Measurements from ENCODE around the gene MED13L. TPM values are rescaled to one million over a fixed set of nuclear protein-coding genes. Genes with fewer than 3 reads are reported as not detected.

Gene MED13L
- total RNA-seq, 3 donors from 2014 or later, result 248 to 387 (median 279) TPM

- no peak for DNase-seq (ENCODE audit: low spot score in 2 of 2)
- Histone ChIP-seq H3K4me3 (no peak overlapping the region), H3K27me3 (no peaks in the 10 kb centered on the region), H3K27ac (no peak overlapping the region), H3K9me3 (no peaks in the 10 kb centered on the region), H3K4me1 (no peaks in the 10 kb centered on the region), H3K36me3 (no peaks in the 10 kb centered on the region)
- intact Hi-C loops (cut with DNase I; ENCODE audit: low total_unique reads), result no loop called here
- TF ChIP-seq POLR2A (IDR thresholded peaks at IDR 0.05), result no peak
- no peak for TF ChIP-seq CTCF (IDR thresholded peaks at IDR 0.05)
Measured at GRCh38 chr12:115950959-115951358, 326.5 kb downstream of the MED13L start.

- no peak for DNase-seq (ENCODE audit: low spot score in 2 of 2)
- Histone ChIP-seq H3K36me3 (no peaks in the 10 kb centered on the region), H3K4me3 (no peak overlapping the region), H3K9me3 (no peaks in the 10 kb centered on the region), H3K4me1 (no peaks in the 10 kb centered on the region), H3K27ac (no peak overlapping the region), H3K27me3 (no peaks in the 10 kb centered on the region)
- intact Hi-C loops (cut with DNase I; ENCODE audit: low total_unique reads), result no loop called here
- TF ChIP-seq CTCF (IDR thresholded peaks at IDR 0.05) (no peak), POLR2A (IDR thresholded peaks at IDR 0.05) (no peak), POLR2AphosphoS5 (IDR thresholded peaks at IDR 0.05) (no peak)
Measured at GRCh38 chr12:115949675-115950074, 327.8 kb downstream of the MED13L start.

GRCh38 chr12:115947696-115948062 is 329.8 kb downstream of the MED13L start:
- TF ChIP-seq POLR2AphosphoS5 (IDR thresholded peaks at IDR 0.05) (no peak), POLR2A (IDR thresholded peaks at IDR 0.05) (no peak), CTCF (IDR thresholded peaks at IDR 0.05) (no peak)
- no peak overlapping the region for H3K4me3 ChIP-seq
- no peaks in the 10 kb centered on the region for H3K9me3 ChIP-seq
- intact Hi-C loops (cut with DNase I; ENCODE audit: low total_unique reads), result no loop called here
- no peak for DNase-seq (ENCODE audit: low spot score in 2 of 2)
- H3K27me3 ChIP-seq, result no peaks in the 10 kb centered on the region
- no peak overlapping the region for H3K27ac ChIP-seq
- no peaks in the 10 kb centered on the region for H3K36me3 ChIP-seq
- H3K4me1 ChIP-seq, result no peaks in the 10 kb centered on the region

- intact Hi-C loops (cut with DNase I; ENCODE audit: low total_unique reads), result no loop called here
Measured at GRCh38 chr12:115946867-115947695, 330.4 kb downstream of the MED13L start.

More at GRCh38 chr12:115946867-115947695, 330.4 kb downstream of the MED13L start:
- Histone ChIP-seq H3K36me3 (no peaks in the 10 kb centered on the region), H3K9me3 (no peaks in the 10 kb centered on the region), H3K27me3 (no peaks in the 10 kb centered on the region), H3K27ac (no peak overlapping the region), H3K4me3 (no peak overlapping the region), H3K4me1 (no peaks in the 10 kb centered on the region)
- no peak for DNase-seq (ENCODE audit: low spot score in 2 of 2)
- TF ChIP-seq POLR2AphosphoS5 (IDR thresholded peaks at IDR 0.05) (no peak), CTCF (IDR thresholded peaks at IDR 0.05) (peak in 2 of 3 donors; percentile 21 to 48)

Measured in breast epithelium (tissue), 4 donors.